GM12891 (cell line): ENCODE data around the gene KRTAP8-1. TPM values are rescaled to one million over a fixed set of nuclear protein-coding genes. Genes with fewer than 3 reads are reported as not detected.

Source experiments
- DNase-seq: peaks from one replicate; pipeline ENCODE4 v3.0.0; 2011; ENCODE audit warnings: low spot score; ENCODE audit not compliant: insufficient read length
- FAIRE-seq: peaks from 2 replicates; lab custom pipeline; 2011; peaks lifted over from hg19 to GRCh38; lab: Jason Lieb, UNC
- PAX5 ChIP-seq: IDR thresholded peaks from 2 replicates; pipeline ENCODE4 v1.6.1; 2011; ENCODE audit warnings: low read length, moderate library complexity, mild to moderate bottlenecking; ENCODE audit not compliant: insufficient read depth, severe bottlenecking
- POLR2A ChIP-seq: IDR thresholded peaks from 2 replicates; pipeline ENCODE4 v1.6.1; 2011; ENCODE audit warnings: low read depth, low read length, control low read depth
- POLR2AphosphoS5 ChIP-seq: IDR thresholded peaks from 2 replicates; pipeline ENCODE4 v1.6.1; 2011; ENCODE audit warnings: low read depth, low read length, control low read depth
- POU2F2 ChIP-seq: IDR thresholded peaks from 2 replicates; pipeline ENCODE4 v1.6.1; 2011; ENCODE audit warnings: low read depth, mild to moderate bottlenecking, control low read depth, low read length, moderate library complexity
- SPI1 ChIP-seq: IDR thresholded peaks from 2 replicates; pipeline ENCODE4 v1.6.1; 2011; ENCODE audit warnings: low read depth, low read length, control low read depth
- TAF1 ChIP-seq: IDR thresholded peaks from 2 replicates; pipeline ENCODE4 v1.6.1; 2011; ENCODE audit warnings: low read depth, low read length, control low read depth
- polyA plus RNA-seq: library from polyadenylated mRNA; unstranded; fragments of >200 nt; gene quantifications from one replicate; pipeline ENCODE4 v1.2.1, GENCODE V29; 2012; ENCODE audit warnings: low read depth, missing spikeins, inconsistent platforms; ENCODE audit not compliant: missing spikeins

KRTAP8-1 gene
- polyA plus RNA-seq: not detected

GRCh38 chr21:30813174-30813573, at the start of gene KRTAP8-1:
Gene KRTAP8-1, minus strand, starts transcription at chr21:30813274. Its CDS starts 54 bp downstream, at chr21:30813220.
- FAIRE-seq (no peak), DNase-seq (no peak)
- TF ChIP-seq SPI1: no peak
- TF ChIP-seq PAX5: no peak
- no peak for TF ChIP-seq POU2F2
- no peak for TF ChIP-seq TAF1
- TF ChIP-seq POLR2AphosphoS5: no peak
- TF ChIP-seq POLR2A: no peak

DNA sequence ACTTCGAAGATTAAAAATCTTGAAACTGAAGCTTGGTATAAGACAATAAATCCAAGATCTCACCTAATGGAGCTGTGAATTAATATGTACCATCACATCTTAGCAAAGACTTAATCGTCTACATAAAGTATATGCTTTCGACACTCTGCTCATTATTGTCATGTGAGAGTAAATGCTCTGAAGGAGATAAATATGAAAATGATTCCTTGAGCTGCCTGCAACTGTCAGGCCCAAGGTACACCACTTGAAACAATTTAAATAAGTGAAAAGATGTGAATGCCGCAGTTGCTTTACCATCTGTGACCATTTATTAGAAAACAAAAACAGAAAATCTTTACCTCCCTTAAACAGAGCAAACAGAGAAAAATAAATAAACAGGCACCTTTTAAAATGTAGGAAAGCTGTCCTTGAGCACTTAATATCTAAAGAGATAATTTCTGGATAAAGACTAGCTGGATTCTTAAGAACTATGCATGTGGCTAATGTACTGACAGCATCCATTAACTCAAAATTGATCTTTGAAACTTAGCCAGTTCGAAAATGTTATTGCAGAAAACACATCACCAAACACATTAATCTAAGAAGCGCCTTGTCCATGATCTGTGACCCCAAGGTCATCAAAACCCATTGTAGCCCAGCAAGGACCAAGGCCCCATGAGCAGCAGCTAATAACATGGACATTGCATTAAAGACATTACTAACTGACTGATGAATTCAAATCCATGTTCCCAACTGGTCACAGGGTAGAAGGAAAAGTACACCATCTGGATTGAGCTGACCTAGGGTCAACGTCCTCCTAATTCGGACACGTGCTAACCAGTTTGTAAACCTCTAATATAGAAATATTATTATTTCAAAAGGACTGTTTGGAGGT, 34.8 kb upstream of the KRTAP8-1 start:
- TF ChIP-seq POLR2AphosphoS5 (no peak), POU2F2 (no peak), SPI1 (no peak), POLR2A (no peak)
- FAIRE-seq (no peak), DNase-seq (no peak)

DNA sequence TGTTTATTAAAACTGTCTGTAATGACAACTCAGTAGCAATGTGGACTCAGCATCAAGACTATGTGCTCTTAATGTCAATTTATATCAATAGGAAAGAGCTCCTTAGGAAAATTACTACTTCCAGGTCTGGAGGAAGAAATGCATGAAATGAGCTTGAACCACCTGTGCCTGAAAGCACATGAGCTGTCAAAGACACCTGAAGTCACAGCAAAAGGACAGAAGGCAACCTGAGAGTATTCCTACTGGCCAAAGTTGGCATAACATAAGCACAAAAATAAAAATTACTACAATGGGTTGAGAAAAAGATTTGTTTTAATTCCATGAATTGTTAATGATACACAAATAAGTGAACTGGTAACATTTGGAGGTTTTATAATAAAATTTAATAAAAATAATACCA, 29.9 kb upstream of the KRTAP8-1 start:
- DNase-seq (no peak), FAIRE-seq (no peak)
- TF ChIP-seq PAX5: no peak

DNA sequence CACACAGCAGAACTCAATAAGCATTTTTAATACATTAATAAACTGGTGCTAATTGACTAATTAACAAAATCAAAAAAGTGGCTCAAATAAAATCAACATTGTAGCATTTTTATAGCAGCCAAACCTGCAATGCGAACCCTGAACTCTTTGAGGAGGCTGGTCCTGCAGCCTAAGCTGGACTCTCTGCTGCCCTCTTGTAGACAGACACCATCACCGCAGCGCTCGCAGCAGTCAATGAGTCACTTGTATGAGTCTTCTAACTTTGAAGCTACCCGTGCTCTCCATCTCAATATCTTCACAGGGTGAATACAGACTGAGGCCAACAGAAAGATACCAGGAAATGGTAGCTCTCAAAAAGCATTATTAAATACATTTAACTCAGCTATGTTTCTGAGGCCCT, 26.2 kb upstream of the KRTAP8-1 start:
- TF ChIP-seq POLR2AphosphoS5: no peak
- TF ChIP-seq PAX5: no peak
- no peak for TF ChIP-seq POLR2A
- no peak for TF ChIP-seq SPI1
- no peak for TF ChIP-seq TAF1
- no peak for TF ChIP-seq POU2F2
- FAIRE-seq (no peak), DNase-seq (no peak)

DNA sequence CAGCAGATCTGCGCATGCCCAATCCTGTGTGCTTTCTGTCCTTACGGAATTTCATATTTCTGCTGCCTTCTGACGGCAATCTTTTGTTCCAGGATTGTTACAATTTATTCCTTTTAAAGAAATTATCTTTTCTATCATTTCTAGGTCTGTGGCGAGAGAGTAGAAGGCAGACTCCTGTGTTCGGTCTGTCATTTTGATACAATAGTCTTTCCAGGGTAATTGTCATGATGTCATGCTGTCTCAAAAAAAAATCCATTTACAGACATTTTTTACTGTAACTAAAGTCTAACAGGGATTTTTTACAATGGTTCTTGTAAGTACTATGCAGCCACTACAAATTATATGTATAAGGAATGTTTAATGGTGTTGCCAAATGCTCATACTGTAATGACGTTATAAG, 25.5 kb upstream of the KRTAP8-1 start:
- TF ChIP-seq POLR2AphosphoS5 (no peak), SPI1 (no peak), POU2F2 (no peak), TAF1 (no peak)
- FAIRE-seq: no peak
- DNase-seq: no peak

DNA sequence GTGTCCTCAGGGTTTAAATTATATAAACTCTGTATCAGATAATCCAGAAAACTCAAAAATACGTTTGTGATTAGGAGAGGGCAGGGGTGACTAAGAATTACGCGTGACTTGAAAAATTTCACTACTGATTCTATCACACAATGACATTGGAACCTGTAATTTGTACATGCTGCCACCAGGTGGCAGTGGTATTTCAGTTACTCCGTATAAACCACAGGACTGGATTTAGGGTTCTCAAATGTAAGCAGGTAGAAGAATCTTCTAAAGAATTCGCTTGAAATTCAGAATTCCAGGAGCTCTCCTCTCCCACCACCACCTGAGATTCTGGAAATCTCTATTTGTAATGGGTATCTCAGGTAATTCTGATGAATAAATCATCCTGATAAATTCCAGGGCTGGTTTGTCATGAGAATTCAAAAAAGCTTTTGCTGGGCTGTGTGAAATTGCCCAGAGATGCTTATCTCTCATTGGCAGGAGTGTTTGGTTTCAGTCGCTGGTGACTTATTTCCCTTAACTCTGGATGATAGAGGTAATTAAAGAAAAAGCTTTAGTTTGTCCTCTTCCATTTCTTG, 18.2 kb upstream of the KRTAP8-1 start:
- FAIRE-seq (peak; percentile 38), DNase-seq (no peak)
- TF ChIP-seq POLR2A (no peak), POU2F2 (no peak), PAX5 (no peak), POLR2AphosphoS5 (no peak), SPI1 (no peak)

GRCh38 chr21:30829659-30830058, 16.6 kb upstream of the KRTAP8-1 start, which contains the start of gene KRTAP7-1:
Gene KRTAP7-1, minus strand, starts transcription at chr21:30829759. Its CDS starts 61 bp downstream, at chr21:30829698.
- TF ChIP-seq SPI1 (no peak), POU2F2 (no peak), TAF1 (no peak), POLR2AphosphoS5 (no peak), POLR2A (no peak), PAX5 (no peak)
- DNase-seq: no peak
- FAIRE-seq: no peak

DNA sequence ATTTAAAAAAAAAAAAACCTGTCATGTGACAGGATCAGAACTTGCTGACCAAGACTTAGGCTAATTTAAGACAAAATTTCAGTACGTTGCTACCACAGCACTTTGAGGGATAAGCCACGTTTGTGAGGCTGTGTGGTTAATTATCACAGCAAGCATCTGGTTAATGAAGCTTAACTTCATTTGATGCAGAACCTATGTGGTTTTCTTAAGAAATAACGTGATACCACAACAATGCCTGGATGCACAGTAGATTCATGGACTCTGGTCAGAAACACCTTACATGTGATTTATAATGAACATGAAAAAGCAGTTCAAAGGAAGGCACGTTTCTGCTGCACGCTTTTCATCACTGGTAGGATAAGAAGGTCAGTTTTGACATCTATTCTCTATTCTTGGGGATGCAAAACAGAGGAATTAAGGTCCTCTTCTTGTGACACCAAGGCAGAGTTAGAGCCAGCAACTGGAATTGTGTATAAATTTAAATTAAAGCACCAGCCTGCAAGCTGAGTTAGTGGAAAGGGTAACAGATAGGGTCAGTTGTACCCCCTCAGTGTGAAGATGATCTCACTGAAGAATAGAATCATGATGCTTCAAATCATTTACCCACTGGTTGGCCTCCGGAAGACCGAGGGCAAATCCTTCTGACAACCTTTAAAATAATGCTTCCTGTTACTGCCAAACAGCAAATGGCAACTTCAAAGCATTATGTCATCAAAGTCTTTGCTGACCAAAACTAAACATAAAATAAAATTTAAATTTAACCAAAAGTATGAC, 6.0 kb upstream of the KRTAP8-1 start:
- FAIRE-seq (no peak), DNase-seq (no peak)
- TF ChIP-seq PAX5: no peak
- TF ChIP-seq POU2F2: no peak
- TF ChIP-seq POLR2A: no peak
- no peak for TF ChIP-seq POLR2AphosphoS5
- no peak for TF ChIP-seq TAF1
- TF ChIP-seq SPI1: no peak

DNA sequence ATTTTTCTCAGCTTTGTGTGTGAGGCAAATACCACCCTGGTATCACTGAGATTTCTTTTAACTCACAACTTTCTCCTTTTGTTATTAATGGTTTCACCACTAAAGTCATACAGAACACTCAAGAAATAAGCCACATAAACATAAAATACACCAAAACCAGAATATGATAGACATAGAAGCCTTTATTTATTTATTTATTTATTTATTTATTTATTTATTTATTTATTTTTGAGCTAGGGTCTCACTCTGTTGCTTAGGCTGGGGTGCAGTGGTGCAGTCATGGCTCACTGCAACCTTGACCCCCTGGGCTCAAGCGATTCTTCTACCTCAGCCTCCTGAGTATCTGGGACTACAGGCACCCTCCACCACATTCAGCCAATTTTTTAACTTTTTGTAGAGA, 12.5 kb downstream of the KRTAP8-1 start:
- TF ChIP-seq POLR2AphosphoS5: no peak
- TF ChIP-seq SPI1: no peak
- TF ChIP-seq PAX5: no peak
- no peak for TF ChIP-seq POLR2A
- no peak for TF ChIP-seq TAF1
- TF ChIP-seq POU2F2: no peak
- no peak for DNase-seq
- no peak for FAIRE-seq
